ENCODE results near the gene PKNOX2. TPM values are rescaled to one million over a fixed set of nuclear protein-coding genes. Genes with fewer than 3 reads are reported as not detected.

PKNOX2 gene
- total and polyA plus RNA-seq, 4 experiments from 2014 or later: not detected

GRCh38 chr11:125262830-125263218, 98.3 kb downstream of the PKNOX2 start:
- no peaks in the 10 kb centered on the region for H3K9me3 ChIP-seq (ENCODE audit: control insufficient read depth in 1 of 2, low read length in 2 of 2)
- no peaks in the 10 kb centered on the region for H3K9me3 Mint-ChIP-seq
- no peak overlapping the region for H3K27ac ChIP-seq (ENCODE audit: low read depth, low read length)
- peaks cover 26 to 39% of the 10 kb centered on the region in 2 donors for H3K27me3 Mint-ChIP-seq
- no peaks in the 10 kb centered on the region for H3K36me3 ChIP-seq (ENCODE audit: insufficient read depth, low read length)
- H3K4me1 Mint-ChIP-seq: peaks cover 0 to 1% (median under 1%) of the 10 kb centered on the region in 4 donors
- DNase-seq: no peak
- H3K27me3 ChIP-seq (ENCODE audit: insufficient read depth, low read length): no peaks in the 10 kb centered on the region
- no peaks in the 10 kb centered on the region for H3K4me1 ChIP-seq (ENCODE audit: insufficient read depth, low read length)
- ChIA-PET POLR2A (ENCODE audit: partially characterized antibody) (no interaction called here), CTCF (ENCODE audit: partially characterized antibody) (no interaction called here)
- H3K27ac Mint-ChIP-seq: no peak overlapping the region
- H3K36me3 Mint-ChIP-seq: no peaks in the 10 kb centered on the region
- no peak overlapping the region for H3K4me3 ChIP-seq (ENCODE audit: low read length in 2 of 2)
- intact Hi-C loops (cut with micrococcal nuclease): no loop called here
- no peak overlapping the region for H3K4me3 Mint-ChIP-seq

- Histone ChIP-seq H3K27me3 (ENCODE audit: insufficient read depth, low read length) (no peaks in the 10 kb centered on the region), H3K36me3 (ENCODE audit: insufficient read depth, low read length) (no peaks in the 10 kb centered on the region), H3K4me3 (ENCODE audit: low read length in 2 of 2) (no peak overlapping the region), H3K9me3 (ENCODE audit: control insufficient read depth in 1 of 2, low read length in 2 of 2) (no peaks in the 10 kb centered on the region), H3K4me1 (ENCODE audit: insufficient read depth, low read length) (no peaks in the 10 kb centered on the region), H3K27ac (ENCODE audit: low read depth, low read length) (no peak overlapping the region)
- no peak for DNase-seq
- Mint-ChIP-seq H3K4me3 (peak overlapping the region in 1 of 8 donors; percentile 8), H3K36me3 (no peaks in the 10 kb centered on the region), H3K9me3 (no peaks in the 10 kb centered on the region), H3K4me1 (peaks cover 0 to 1% (median under 1%) of the 10 kb centered on the region in 4 donors), H3K27ac (no peak overlapping the region), H3K27me3 (peaks cover 24 to 40% of the 10 kb centered on the region in 2 donors)
- ChIA-PET CTCF (ENCODE audit: partially characterized antibody) (no interaction called here), POLR2A (ENCODE audit: partially characterized antibody) (no interaction called here)
- intact Hi-C loops (cut with micrococcal nuclease): no loop called here
These were observed 98.8 kb downstream of the PKNOX2 start for GRCh38 chr11:125263268-125263790.

GRCh38 chr11:125264100-125265022, 99.8 kb downstream of the PKNOX2 start:
- Histone ChIP-seq H3K4me1 (ENCODE audit: insufficient read depth, low read length) (no peaks in the 10 kb centered on the region), H3K9me3 (ENCODE audit: control insufficient read depth in 1 of 2, low read length in 2 of 2) (no peaks in the 10 kb centered on the region), H3K27me3 (ENCODE audit: insufficient read depth, low read length) (no peaks in the 10 kb centered on the region), H3K36me3 (ENCODE audit: insufficient read depth, low read length) (no peaks in the 10 kb centered on the region), H3K4me3 (ENCODE audit: low read length in 2 of 2) (no peak overlapping the region), H3K27ac (ENCODE audit: low read depth, low read length) (no peak overlapping the region)
- Mint-ChIP-seq H3K4me3 (no peak overlapping the region), H3K9me3 (no peaks in the 10 kb centered on the region), H3K27ac (no peak overlapping the region), H3K4me1 (peaks cover 0 to 1% (median under 1%) of the 10 kb centered on the region in 4 donors), H3K27me3 (peaks cover 24 to 44% of the 10 kb centered on the region in 2 donors), H3K36me3 (no peaks in the 10 kb centered on the region)
- ChIA-PET POLR2A (ENCODE audit: partially characterized antibody) (no interaction called here), CTCF (ENCODE audit: partially characterized antibody) (no interaction called here)
- intact Hi-C loops (cut with micrococcal nuclease): no loop called here
- DNase-seq: no peak

- H3K27ac ChIP-seq (ENCODE audit: low read depth, low read length): no peak overlapping the region
- H3K4me3 ChIP-seq (ENCODE audit: low read length in 2 of 2): no peak overlapping the region
- H3K4me3 Mint-ChIP-seq: no peak overlapping the region
- H3K36me3 ChIP-seq (ENCODE audit: insufficient read depth, low read length): no peaks in the 10 kb centered on the region
- no peaks in the 10 kb centered on the region for H3K9me3 Mint-ChIP-seq
- peaks cover 21 to 31% of the 10 kb centered on the region in 2 donors for H3K27me3 Mint-ChIP-seq
- no peaks in the 10 kb centered on the region for H3K9me3 ChIP-seq (ENCODE audit: control insufficient read depth in 1 of 2, low read length in 2 of 2)
- no peaks in the 10 kb centered on the region for H3K36me3 Mint-ChIP-seq
- H3K4me1 Mint-ChIP-seq: peaks cover 0 to 1% (median under 1%) of the 10 kb centered on the region in 4 donors
- CTCF ChIA-PET (ENCODE audit: partially characterized antibody): no interaction called here
- H3K27ac Mint-ChIP-seq: no peak overlapping the region
- no peak for DNase-seq
- POLR2A ChIA-PET (ENCODE audit: partially characterized antibody): no interaction called here
- intact Hi-C loops (cut with micrococcal nuclease): no loop called here
- no peaks in the 10 kb centered on the region for H3K27me3 ChIP-seq (ENCODE audit: insufficient read depth, low read length)
- no peaks in the 10 kb centered on the region for H3K4me1 ChIP-seq (ENCODE audit: insufficient read depth, low read length)
These were observed 103.0 kb downstream of the PKNOX2 start for GRCh38 chr11:125267548-125267947.

GRCh38 chr11:125268611-125269010, 104.1 kb downstream of the PKNOX2 start:
- peaks cover 12 to 26% of the 10 kb centered on the region in 2 donors for H3K27me3 Mint-ChIP-seq
- ChIA-PET CTCF (ENCODE audit: partially characterized antibody) (no interaction called here), POLR2A (ENCODE audit: partially characterized antibody) (no interaction called here)
- DNase-seq: no peak
- Histone ChIP-seq H3K9me3 (ENCODE audit: control insufficient read depth in 1 of 2, low read length in 2 of 2) (no peaks in the 10 kb centered on the region), H3K36me3 (ENCODE audit: insufficient read depth, low read length) (no peaks in the 10 kb centered on the region), H3K27me3 (ENCODE audit: insufficient read depth, low read length) (no peaks in the 10 kb centered on the region), H3K27ac (ENCODE audit: low read depth, low read length) (no peak overlapping the region), H3K4me1 (ENCODE audit: insufficient read depth, low read length) (no peaks in the 10 kb centered on the region), H3K4me3 (ENCODE audit: low read length in 2 of 2) (no peak overlapping the region)
- H3K9me3 Mint-ChIP-seq: no peaks in the 10 kb centered on the region
- no peak overlapping the region for H3K27ac Mint-ChIP-seq
- no peaks in the 10 kb centered on the region for H3K4me1 Mint-ChIP-seq
- intact Hi-C loops (cut with micrococcal nuclease): no loop called here
- H3K4me3 Mint-ChIP-seq: no peak overlapping the region
- H3K36me3 Mint-ChIP-seq: no peaks in the 10 kb centered on the region

GRCh38 chr11:125270106-125270505, 105.6 kb downstream of the PKNOX2 start:
- Histone ChIP-seq H3K36me3 (ENCODE audit: insufficient read depth, low read length) (no peaks in the 10 kb centered on the region), H3K9me3 (ENCODE audit: control insufficient read depth in 1 of 2, low read length in 2 of 2) (no peaks in the 10 kb centered on the region), H3K4me3 (ENCODE audit: low read length in 2 of 2) (no peak overlapping the region), H3K27me3 (ENCODE audit: insufficient read depth, low read length) (no peaks in the 10 kb centered on the region), H3K27ac (ENCODE audit: low read depth, low read length) (no peak overlapping the region), H3K4me1 (ENCODE audit: insufficient read depth, low read length) (no peaks in the 10 kb centered on the region)
- H3K27ac Mint-ChIP-seq: no peak overlapping the region
- H3K9me3 Mint-ChIP-seq: no peaks in the 10 kb centered on the region
- ChIA-PET POLR2A (ENCODE audit: partially characterized antibody) (no interaction called here), CTCF (ENCODE audit: partially characterized antibody) (no interaction called here)
- H3K36me3 Mint-ChIP-seq: no peaks in the 10 kb centered on the region
- no peak for DNase-seq
- peaks cover 14 to 30% of the 10 kb centered on the region in 2 donors for H3K27me3 Mint-ChIP-seq
- intact Hi-C loops (cut with micrococcal nuclease): no loop called here
- no peaks in the 10 kb centered on the region for H3K4me1 Mint-ChIP-seq
- H3K4me3 Mint-ChIP-seq: no peak overlapping the region

GRCh38 chr11:125270711-125271110, 106.2 kb downstream of the PKNOX2 start:
- Mint-ChIP-seq H3K36me3 (no peaks in the 10 kb centered on the region), H3K9me3 (no peaks in the 10 kb centered on the region), H3K4me1 (no peaks in the 10 kb centered on the region), H3K27ac (no peak overlapping the region), H3K27me3 (peaks cover 12 to 26% of the 10 kb centered on the region in 2 donors), H3K4me3 (no peak overlapping the region)
- ChIA-PET POLR2A (ENCODE audit: partially characterized antibody) (no interaction called here), CTCF (ENCODE audit: partially characterized antibody) (no interaction called here)
- H3K4me1 ChIP-seq (ENCODE audit: insufficient read depth, low read length): no peaks in the 10 kb centered on the region
- H3K36me3 ChIP-seq (ENCODE audit: insufficient read depth, low read length): no peaks in the 10 kb centered on the region
- H3K4me3 ChIP-seq (ENCODE audit: low read length in 2 of 2): no peak overlapping the region
- H3K9me3 ChIP-seq (ENCODE audit: control insufficient read depth in 1 of 2, low read length in 2 of 2): no peaks in the 10 kb centered on the region
- no peaks in the 10 kb centered on the region for H3K27me3 ChIP-seq (ENCODE audit: insufficient read depth, low read length)
- no peak overlapping the region for H3K27ac ChIP-seq (ENCODE audit: low read depth, low read length)
- intact Hi-C loops (cut with micrococcal nuclease): no loop called here
- no peak for DNase-seq

Data from CD4-positive, alpha-beta memory T cell (primary cell).